ENCODE data around the gene PLXNA2. TPM values are rescaled to one million over a fixed set of nuclear protein-coding genes. Genes with fewer than 3 reads are reported as not detected.

Gene PLXNA2
- total RNA-seq, 4 donors from 2014 or later: 26.9 to 54.0 (median 46.1) TPM

GRCh38 chr1:208190784-208191183 is 53.4 kb downstream of the PLXNA2 start:
- no peak for DNase-seq
- H3K4me1 ChIP-seq: peaks cover 0 to 6% (median 2%) of the 10 kb centered on the region in 3 donors
- no peak for TF ChIP-seq POLR2A (IDR thresholded peaks at IDR 0.05)
- TF ChIP-seq, protein P1, sequence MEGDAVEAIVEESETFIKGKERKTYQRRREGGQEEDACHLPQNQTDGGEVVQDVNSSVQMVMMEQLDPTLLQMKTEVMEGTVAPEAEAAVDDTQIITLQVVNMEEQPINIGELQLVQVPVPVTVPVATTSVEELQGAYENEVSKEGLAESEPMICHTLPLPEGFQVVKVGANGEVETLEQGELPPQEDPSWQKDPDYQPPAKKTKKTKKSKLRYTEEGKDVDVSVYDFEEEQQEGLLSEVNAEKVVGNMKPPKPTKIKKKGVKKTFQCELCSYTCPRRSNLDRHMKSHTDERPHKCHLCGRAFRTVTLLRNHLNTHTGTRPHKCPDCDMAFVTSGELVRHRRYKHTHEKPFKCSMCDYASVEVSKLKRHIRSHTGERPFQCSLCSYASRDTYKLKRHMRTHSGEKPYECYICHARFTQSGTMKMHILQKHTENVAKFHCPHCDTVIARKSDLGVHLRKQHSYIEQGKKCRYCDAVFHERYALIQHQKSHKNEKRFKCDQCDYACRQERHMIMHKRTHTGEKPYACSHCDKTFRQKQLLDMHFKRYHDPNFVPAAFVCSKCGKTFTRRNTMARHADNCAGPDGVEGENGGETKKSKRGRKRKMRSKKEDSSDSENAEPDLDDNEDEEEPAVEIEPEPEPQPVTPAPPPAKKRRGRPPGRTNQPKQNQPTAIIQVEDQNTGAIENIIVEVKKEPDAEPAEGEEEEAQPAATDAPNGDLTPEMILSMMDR (IDR thresholded peaks at IDR 0.05): no peak
- intact Hi-C loops (cut with DNase I): no loop called here
- H3K27me3 ChIP-seq: no peaks in the 10 kb centered on the region
- no peaks in the 10 kb centered on the region for H3K9me3 ChIP-seq
- no peak overlapping the region for H3K4me3 ChIP-seq
- H3K27ac ChIP-seq: no peak overlapping the region
- 87 to 90% methylated on average over 3 to 4 of the region's 4 CpGs for WGBS, 2 donors
- peaks cover 0 to 77% (median 4%) of the 10 kb centered on the region in 3 donors for H3K36me3 ChIP-seq

DNA sequence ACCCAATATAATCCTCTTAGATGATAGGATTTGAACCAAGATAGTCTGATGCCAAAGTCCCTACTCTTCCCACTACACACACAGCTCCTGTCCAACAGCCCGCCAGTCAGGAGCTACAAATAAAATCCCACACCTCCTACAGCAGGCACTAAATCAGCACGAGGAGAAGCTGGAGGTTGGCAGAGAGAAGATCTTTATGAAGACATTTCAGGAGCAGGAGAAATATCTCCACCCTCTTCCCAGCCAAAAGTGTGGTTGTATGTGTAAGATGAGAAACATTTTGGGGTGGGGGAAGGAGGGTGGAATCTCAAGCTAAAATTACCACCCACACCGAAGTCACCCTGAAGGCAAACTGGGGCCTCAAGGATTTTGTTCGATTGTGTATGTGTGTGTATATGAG is 54.5 kb downstream of the PLXNA2 start:
- Histone ChIP-seq H3K4me3 (no peak overlapping the region), H3K36me3 (peaks cover 0 to 68% (median 4%) of the 10 kb centered on the region in 3 donors), H3K27me3 (no peaks in the 10 kb centered on the region), H3K27ac (no peak overlapping the region), H3K4me1 (peaks cover 6 to 17% (median 12%) of the 10 kb centered on the region in 3 donors), H3K9me3 (no peaks in the 10 kb centered on the region)
- TF ChIP-seq POLR2A (IDR thresholded peaks at IDR 0.05): no peak
- TF ChIP-seq, protein P1 (IDR thresholded peaks at IDR 0.05): no peak
- 70 to 81% methylated on average over 4 of the region's 4 CpGs for WGBS, 2 donors
- no peak for DNase-seq
- intact Hi-C loops (cut with DNase I): loop anchor here (10.0 kb wide), 1 partner anchor 55 kb away; no protein-coding TSS in a partner anchor

- TF ChIP-seq, protein P1 (IDR thresholded peaks at IDR 0.05): no peak
- no peak for TF ChIP-seq POLR2A (IDR thresholded peaks at IDR 0.05)
- H3K36me3 ChIP-seq: peaks cover 0 to 63% (median 4%) of the 10 kb centered on the region in 3 donors
- H3K9me3 ChIP-seq: no peaks in the 10 kb centered on the region
- no peak overlapping the region for H3K4me3 ChIP-seq
- intact Hi-C loops (cut with DNase I): loop anchor here (10.0 kb wide), 1 partner anchor 54 kb away; no protein-coding TSS in a partner anchor
- H3K27me3 ChIP-seq: no peaks in the 10 kb centered on the region
- WGBS, 2 donors: 67 to 73% methylated on average over 2 of the region's 2 CpGs
- peaks cover 12 to 22% (median 18%) of the 10 kb centered on the region in 3 donors for H3K4me1 ChIP-seq
- H3K27ac ChIP-seq: no peak overlapping the region
- no peak for DNase-seq
Observed at GRCh38 chr1:208189183-208189582, 55.0 kb downstream of the PLXNA2 start.

DNA sequence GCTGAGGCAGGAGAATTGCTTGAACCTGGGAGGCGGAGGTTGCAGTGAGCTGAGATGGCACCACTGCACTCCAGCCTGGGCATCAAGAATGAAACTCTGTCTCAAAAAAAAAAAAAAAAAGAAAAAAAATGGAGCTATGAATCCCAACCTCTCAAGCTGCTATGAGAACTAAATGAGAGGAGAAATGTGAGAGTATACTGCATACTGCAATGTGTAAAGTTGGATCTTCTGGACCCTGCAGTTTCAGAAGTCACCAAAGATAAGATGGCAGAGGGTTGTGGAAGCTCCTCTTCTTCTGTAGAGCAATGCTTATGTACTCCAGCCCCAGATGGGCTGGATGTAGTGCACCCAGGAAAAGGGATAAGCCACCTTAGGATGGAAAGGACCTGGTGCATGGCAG is 55.6 kb downstream of the PLXNA2 start:
- intact Hi-C loops (cut with DNase I): loop anchor here (10.0 kb wide), 1 partner anchor 54 kb away; no protein-coding TSS in a partner anchor
- TF ChIP-seq, protein P1 (IDR thresholded peaks at IDR 0.05): no peak
- no peak for TF ChIP-seq POLR2A (IDR thresholded peaks at IDR 0.05)
- no peak overlapping the region for H3K4me3 ChIP-seq
- WGBS, 2 donors: 100% methylated on average over 1 of the region's 1 CpG
- H3K27ac ChIP-seq: no peak overlapping the region
- peaks cover 17 to 28% (median 23%) of the 10 kb centered on the region in 3 donors for H3K4me1 ChIP-seq
- no peak for DNase-seq
- H3K27me3 ChIP-seq: no peaks in the 10 kb centered on the region
- peaks cover 0 to 57% (median 4%) of the 10 kb centered on the region in 3 donors for H3K36me3 ChIP-seq
- no peaks in the 10 kb centered on the region for H3K9me3 ChIP-seq

GRCh38 chr1:208187499-208188041 is 56.6 kb downstream of the PLXNA2 start:
- H3K9me3 ChIP-seq: no peaks in the 10 kb centered on the region
- H3K27me3 ChIP-seq: no peaks in the 10 kb centered on the region
- H3K27ac ChIP-seq: no peak overlapping the region
- no peak for DNase-seq
- peaks cover 26 to 38% (median 34%) of the 10 kb centered on the region in 3 donors for H3K4me1 ChIP-seq
- intact Hi-C loops (cut with DNase I): loop anchor here (10.0 kb wide), 1 partner anchor 53 kb away; no protein-coding TSS in a partner anchor
- TF ChIP-seq POLR2A (IDR thresholded peaks at IDR 0.05): no peak
- TF ChIP-seq, protein P1 (IDR thresholded peaks at IDR 0.05): no peak
- 77 to 79% methylated on average over 7 of the region's 7 CpGs for WGBS, 2 donors
- H3K36me3 ChIP-seq: peaks cover 0 to 54% (median 4%) of the 10 kb centered on the region in 3 donors
- no peak overlapping the region for H3K4me3 ChIP-seq

Data from esophagus squamous epithelium (tissue), 5 donors.